LNCaP clone FGC (cell line): Measurements from ENCODE around the gene ZNF678.
"Not testable (repeated sequence)": the region's sequence is repeated elsewhere in the genome, so short reads cannot be mapped to it uniquely, and the experiment has no call there.

Source experiments
- DNase-seq: peaks from one replicate; pipeline ENCODE4 v3.0.0-alpha.2; 2011; ENCODE audit warnings: low read depth
- H3K4me3 ChIP-seq: 2 replicates; pipeline ENCODE4 v1.5.1; 2011; ENCODE audit warnings: mild to moderate bottlenecking, low read depth, low read length, control low read depth
- TF ChIP-seq, protein P1 (sequence below): IDR thresholded peaks from 2 replicates; pipeline ENCODE4 v1.5.1; 2012; ENCODE audit warnings: mild to moderate bottlenecking; ENCODE audit not compliant: control insufficient read depth, insufficient read depth; ENCODE audit errors: extremely low read depth

ZNF678 gene

DNA sequence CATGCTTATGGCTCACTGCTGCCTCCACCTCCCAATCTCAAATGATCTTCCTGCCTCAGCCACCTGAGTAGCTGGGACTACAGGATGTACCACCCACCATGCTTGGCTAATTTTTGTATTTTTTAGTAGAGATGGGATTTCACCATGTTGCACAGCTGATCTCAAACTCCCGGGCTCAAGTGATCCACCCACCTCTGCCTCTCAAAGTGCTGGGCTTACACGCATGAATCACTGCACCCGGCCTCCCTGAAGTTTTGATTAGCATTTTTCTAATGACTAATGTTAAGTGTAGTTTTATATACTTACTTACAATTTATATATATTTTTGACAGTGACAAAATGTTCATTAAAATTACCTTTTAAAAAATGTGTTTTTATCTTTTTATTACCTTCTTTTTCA lies 41.1 kb downstream of the ZNF678 start:
- TF ChIP-seq, protein P1, sequence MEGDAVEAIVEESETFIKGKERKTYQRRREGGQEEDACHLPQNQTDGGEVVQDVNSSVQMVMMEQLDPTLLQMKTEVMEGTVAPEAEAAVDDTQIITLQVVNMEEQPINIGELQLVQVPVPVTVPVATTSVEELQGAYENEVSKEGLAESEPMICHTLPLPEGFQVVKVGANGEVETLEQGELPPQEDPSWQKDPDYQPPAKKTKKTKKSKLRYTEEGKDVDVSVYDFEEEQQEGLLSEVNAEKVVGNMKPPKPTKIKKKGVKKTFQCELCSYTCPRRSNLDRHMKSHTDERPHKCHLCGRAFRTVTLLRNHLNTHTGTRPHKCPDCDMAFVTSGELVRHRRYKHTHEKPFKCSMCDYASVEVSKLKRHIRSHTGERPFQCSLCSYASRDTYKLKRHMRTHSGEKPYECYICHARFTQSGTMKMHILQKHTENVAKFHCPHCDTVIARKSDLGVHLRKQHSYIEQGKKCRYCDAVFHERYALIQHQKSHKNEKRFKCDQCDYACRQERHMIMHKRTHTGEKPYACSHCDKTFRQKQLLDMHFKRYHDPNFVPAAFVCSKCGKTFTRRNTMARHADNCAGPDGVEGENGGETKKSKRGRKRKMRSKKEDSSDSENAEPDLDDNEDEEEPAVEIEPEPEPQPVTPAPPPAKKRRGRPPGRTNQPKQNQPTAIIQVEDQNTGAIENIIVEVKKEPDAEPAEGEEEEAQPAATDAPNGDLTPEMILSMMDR: no peak
- no peak overlapping the region for H3K4me3 ChIP-seq
- no peak for DNase-seq

DNA sequence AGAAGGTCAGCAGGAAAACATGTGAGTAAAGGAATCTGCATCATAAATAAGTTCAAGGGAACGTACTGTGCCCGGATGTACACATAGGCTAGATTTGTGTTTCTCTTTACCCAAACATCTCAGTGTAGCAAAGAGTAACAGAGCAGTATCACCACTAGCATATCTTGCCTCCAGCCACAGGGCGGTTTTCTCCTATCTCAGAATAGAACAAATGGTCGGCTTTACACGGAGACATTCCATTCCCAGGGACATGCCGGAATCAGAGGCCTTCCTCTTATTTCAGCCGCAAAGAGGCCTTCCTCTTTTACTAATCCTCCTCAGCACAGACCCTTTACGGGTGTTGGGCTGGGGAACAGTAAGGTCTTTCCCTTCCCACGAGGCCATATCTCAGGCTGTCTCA lies 42.9 kb downstream of the ZNF678 start:
- not testable (repeated sequence) for DNase-seq, H3K4me3 ChIP-seq

DNA sequence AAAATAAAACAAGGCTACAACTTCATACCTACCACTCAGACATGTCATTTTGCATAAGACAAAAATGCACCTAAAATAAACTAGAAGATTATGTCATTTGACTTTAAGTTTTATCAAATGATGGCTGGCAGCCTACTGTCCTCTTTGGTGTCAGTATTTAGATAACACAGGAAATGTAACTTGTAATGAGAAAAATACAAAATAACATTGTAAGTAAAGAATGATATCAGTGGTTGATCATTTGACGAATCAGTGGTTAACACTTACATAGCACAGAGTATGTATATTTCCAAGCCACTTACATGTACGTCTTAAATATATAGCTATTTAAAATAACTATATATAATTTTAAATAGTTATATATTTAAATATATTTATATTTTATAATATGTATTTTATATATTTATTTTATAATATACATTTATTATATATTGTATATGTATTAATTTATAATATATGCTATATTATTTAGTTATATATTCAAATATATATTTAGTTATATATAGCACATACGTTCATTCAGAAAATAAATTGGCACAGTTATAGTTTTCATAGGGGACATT lies 44.1 kb downstream of the ZNF678 start:
- H3K4me3 ChIP-seq: no peak overlapping the region
- TF ChIP-seq, protein P1: no peak
- DNase-seq: no peak

- no peak for DNase-seq
- TF ChIP-seq, protein P1: no peak
- H3K4me3 ChIP-seq: no peak overlapping the region
Measured at GRCh38 chr1:227612658-227613057, 49.3 kb downstream of the ZNF678 start.

DNA sequence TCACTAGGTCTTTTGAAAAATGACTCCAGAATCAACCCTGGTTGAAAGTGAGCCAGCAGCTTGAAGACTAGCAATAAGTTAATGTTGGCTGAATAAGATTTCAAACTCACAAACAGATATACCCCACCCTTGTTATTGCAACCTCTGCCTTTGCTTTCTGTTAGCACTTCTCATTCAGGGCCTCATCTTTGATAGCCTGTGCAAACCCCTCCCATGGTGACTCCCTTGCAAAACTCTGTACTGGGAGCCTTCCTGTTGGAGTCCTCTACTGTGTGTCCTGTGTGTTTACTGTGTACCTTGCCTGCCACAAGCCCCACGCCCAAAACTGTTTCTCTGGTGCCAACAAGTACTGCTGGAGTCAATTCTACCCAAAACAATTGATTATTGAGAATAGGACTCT lies 50.2 kb downstream of the ZNF678 start:
- H3K4me3 ChIP-seq: no peak overlapping the region
- DNase-seq: no peak
- TF ChIP-seq, protein P1: no peak

DNA sequence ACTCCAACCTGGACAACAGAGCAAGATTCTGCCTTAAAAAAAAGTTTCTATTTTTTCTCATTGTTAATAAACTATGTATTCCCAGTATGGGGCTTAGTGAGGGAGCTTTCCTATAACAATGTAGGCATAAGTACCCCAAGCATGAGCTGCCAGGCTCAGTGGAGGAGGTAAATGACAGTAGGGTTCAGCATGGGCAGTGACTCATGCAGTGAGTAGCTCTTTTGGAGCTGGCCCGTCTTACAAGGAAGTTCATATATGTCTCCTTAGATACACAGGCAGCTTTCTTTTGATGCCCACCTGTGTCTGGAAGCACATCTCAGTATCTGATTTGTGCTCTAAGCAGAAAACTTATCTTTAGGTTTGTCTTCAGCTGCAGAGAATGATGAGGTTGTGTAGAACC lies 57.9 kb downstream of the ZNF678 start:
- TF ChIP-seq, protein P1: no peak
- no peak overlapping the region for H3K4me3 ChIP-seq
- no peak for DNase-seq

- H3K4me3 ChIP-seq: no peak overlapping the region
Measured at GRCh38 chr1:227622739-227623475, 59.6 kb downstream of the ZNF678 start.

More at GRCh38 chr1:227622739-227623475, 59.6 kb downstream of the ZNF678 start:
- DNase-seq: no peak
- TF ChIP-seq, protein P1: no peak
